WTC11 (cell line): ENCODE results near the gene NBEA. TPM values are rescaled to one million over a fixed set of nuclear protein-coding genes. Genes with fewer than 3 reads are reported as not detected.

Experiments
- ATAC-seq: fragments of 200-7000 bp; cut with Tn5 transposase; 2 replicates; pipeline ENCODE4 v1.10.0; 2021; ENCODE audit warnings: mild to moderate bottlenecking, moderate library complexity
- CTCF ChIA-PET: fragments of 300-600 bp; sonication (Branson Sonifier 250); formaldehyde crosslinking; loops from one replicate; lab custom pipeline; 2021; ENCODE audit warnings: antibody characterized with exemption; lab: Charles Lee
- POLR2A ChIA-PET: fragments of 350-600 bp; sonication (Branson Sonifier 250); formaldehyde crosslinking; loops from one replicate; lab custom pipeline; 2021; ENCODE audit warnings: antibody characterized with exemption; lab: Charles Lee
- DNase-seq: peaks from one replicate; pipeline ENCODE4 v3.0.0; 2021; ENCODE audit warnings: low spot score
- H3K27ac Mint-ChIP-seq: 2 replicates; pipeline ENCODE4 v1.8.0; 2021; ENCODE audit warnings: mixed read lengths
- H3K27me3 Mint-ChIP-seq: 2 replicates; pipeline ENCODE4 v1.8.0; 2021; ENCODE audit warnings: low read depth, mild to moderate bottlenecking, moderate library complexity, mixed read lengths
- H3K36me3 Mint-ChIP-seq: 2 replicates; pipeline ENCODE4 v1.8.0; 2021; ENCODE audit warnings: mixed read lengths
- H3K4me1 Mint-ChIP-seq: 2 replicates; pipeline ENCODE4 v1.8.0; 2022; ENCODE audit warnings: mixed read lengths
- H3K4me3 Mint-ChIP-seq: 2 replicates; pipeline ENCODE4 v1.8.0; 2021; ENCODE audit warnings: mild to moderate bottlenecking, moderate library complexity, mixed read lengths
- H3K9me3 Mint-ChIP-seq: 2 replicates; pipeline ENCODE4 v1.8.0; 2021; ENCODE audit warnings: mixed read lengths
- ATF1 ChIP-seq: sonication (generic); formaldehyde crosslinking; IDR thresholded peaks from 2 replicates; pipeline ENCODE4 v1.8.1; 2023; ENCODE audit warnings: mild to moderate bottlenecking, moderate library complexity, missing genetic modification reagents
- ETV6 ChIP-seq: sonication (generic); formaldehyde crosslinking; IDR thresholded peaks from 2 replicates; pipeline ENCODE4 v1.8.1; 2022; ENCODE audit warnings: mild to moderate bottlenecking, missing genetic modification reagents
- FOXK1 ChIP-seq: sonication (generic); formaldehyde crosslinking; IDR thresholded peaks from 2 replicates; pipeline ENCODE4 v1.8.0; 2022; ENCODE audit warnings: mild to moderate bottlenecking, moderate library complexity, missing genetic modification reagents
- GRHL2 ChIP-seq: fragments of 250-450 bp; sonication (Bioruptor Pico); IDR thresholded peaks from 2 replicates; pipeline ENCODE4 v1.8.0; 2022; ENCODE audit warnings: mild to moderate bottlenecking, moderate library complexity; ENCODE audit not compliant: insufficient replicate concordance, severe bottlenecking
- GTF2I ChIP-seq: fragments of 250-450 bp; sonication (Bioruptor Pico); conservative IDR thresholded peaks from 2 replicates; pipeline ENCODE4 v1.4.0; 2021; ENCODE audit warnings: mild to moderate bottlenecking
- HMGA2 ChIP-seq: fragments of 250-450 bp; sonication (Bioruptor Pico); IDR thresholded peaks from 2 replicates; pipeline ENCODE4 v1.4.0; 2021; ENCODE audit warnings: mild to moderate bottlenecking, moderate library complexity
- JUN ChIP-seq: sonication (generic); formaldehyde crosslinking; IDR thresholded peaks from 2 replicates; pipeline ENCODE4 v1.8.0; 2023; ENCODE audit warnings: mild to moderate bottlenecking, missing genetic modification reagents
- KAT7 ChIP-seq: sonication (generic); formaldehyde crosslinking; IDR thresholded peaks from 2 replicates; pipeline ENCODE4 v1.8.1; 2023; ENCODE audit warnings: missing genetic modification reagents, mild to moderate bottlenecking, borderline replicate concordance
- MYBL2 ChIP-seq: sonication (generic); formaldehyde crosslinking; IDR thresholded peaks from 2 replicates; pipeline ENCODE4 v1.8.1; 2023; ENCODE audit warnings: mild to moderate bottlenecking, moderate library complexity, missing genetic modification reagents
- NR3C1 ChIP-seq: sonication (generic); formaldehyde crosslinking; conservative IDR thresholded peaks from 2 replicates; pipeline ENCODE4 v1.8.1; 2023; ENCODE audit warnings: low read depth, mild to moderate bottlenecking, missing genetic modification reagents
- PRRX2 ChIP-seq: fragments of 250-450 bp; sonication (Bioruptor Pico); IDR thresholded peaks from 2 replicates; pipeline ENCODE4 v1.8.0; 2021; ENCODE audit warnings: mild to moderate bottlenecking
- SMAD4 ChIP-seq: sonication (generic); formaldehyde crosslinking; IDR thresholded peaks from 2 replicates; pipeline ENCODE4 v1.8.0; 2022; ENCODE audit warnings: mild to moderate bottlenecking, missing genetic modification reagents
- ZNF138 ChIP-seq: sonication (generic); formaldehyde crosslinking; conservative IDR thresholded peaks from 2 replicates; pipeline ENCODE4 v1.8.1; 2022; ENCODE audit warnings: mild to moderate bottlenecking, moderate library complexity, missing genetic modification reagents
- ZNF396 ChIP-seq: fragments of 250-450 bp; sonication (Bioruptor Pico); IDR thresholded peaks from 2 replicates; pipeline ENCODE4 v1.8.0; 2021; ENCODE audit warnings: mild to moderate bottlenecking, moderate library complexity, borderline replicate concordance
- ZNF416 ChIP-seq: fragments of 250-450 bp; sonication (Bioruptor Pico); IDR thresholded peaks from 2 replicates; pipeline ENCODE4 v1.9.0; 2021; ENCODE audit warnings: mild to moderate bottlenecking, inconsistent platforms
- total RNA-seq: library from RNA; stranded (reverse); gene quantifications from 3 replicates; pipeline ENCODE4 v1.2.3, GENCODE V29; 2021
- TF ChIP-seq, protein P1 (sequence below): sonication (generic); formaldehyde crosslinking; IDR thresholded peaks from 2 replicates; pipeline ENCODE4 v1.8.1; 2022; ENCODE audit warnings: low read depth, missing genetic modification reagents, borderline replicate concordance
- TF ChIP-seq, protein P2 (sequence below): sonication (generic); formaldehyde crosslinking; IDR thresholded peaks from 2 replicates; pipeline ENCODE4 v1.8.0; 2022; ENCODE audit warnings: mild to moderate bottlenecking, missing genetic modification reagents
- TF ChIP-seq, protein P3 (sequence below): sonication (generic); formaldehyde crosslinking; IDR thresholded peaks from 2 replicates; pipeline ENCODE4 v1.8.1; 2022; ENCODE audit warnings: mild to moderate bottlenecking, moderate library complexity, missing genetic modification reagents
- TF ChIP-seq, protein P4 (sequence below): sonication (generic); formaldehyde crosslinking; IDR thresholded peaks from 2 replicates; pipeline ENCODE4 v1.8.1; 2022; ENCODE audit warnings: mild to moderate bottlenecking, missing genetic modification reagents, moderate library complexity, borderline replicate concordance

The NBEA gene
- total RNA-seq, 1 experiment from 2014 or later: 20.9 TPM

DNA sequence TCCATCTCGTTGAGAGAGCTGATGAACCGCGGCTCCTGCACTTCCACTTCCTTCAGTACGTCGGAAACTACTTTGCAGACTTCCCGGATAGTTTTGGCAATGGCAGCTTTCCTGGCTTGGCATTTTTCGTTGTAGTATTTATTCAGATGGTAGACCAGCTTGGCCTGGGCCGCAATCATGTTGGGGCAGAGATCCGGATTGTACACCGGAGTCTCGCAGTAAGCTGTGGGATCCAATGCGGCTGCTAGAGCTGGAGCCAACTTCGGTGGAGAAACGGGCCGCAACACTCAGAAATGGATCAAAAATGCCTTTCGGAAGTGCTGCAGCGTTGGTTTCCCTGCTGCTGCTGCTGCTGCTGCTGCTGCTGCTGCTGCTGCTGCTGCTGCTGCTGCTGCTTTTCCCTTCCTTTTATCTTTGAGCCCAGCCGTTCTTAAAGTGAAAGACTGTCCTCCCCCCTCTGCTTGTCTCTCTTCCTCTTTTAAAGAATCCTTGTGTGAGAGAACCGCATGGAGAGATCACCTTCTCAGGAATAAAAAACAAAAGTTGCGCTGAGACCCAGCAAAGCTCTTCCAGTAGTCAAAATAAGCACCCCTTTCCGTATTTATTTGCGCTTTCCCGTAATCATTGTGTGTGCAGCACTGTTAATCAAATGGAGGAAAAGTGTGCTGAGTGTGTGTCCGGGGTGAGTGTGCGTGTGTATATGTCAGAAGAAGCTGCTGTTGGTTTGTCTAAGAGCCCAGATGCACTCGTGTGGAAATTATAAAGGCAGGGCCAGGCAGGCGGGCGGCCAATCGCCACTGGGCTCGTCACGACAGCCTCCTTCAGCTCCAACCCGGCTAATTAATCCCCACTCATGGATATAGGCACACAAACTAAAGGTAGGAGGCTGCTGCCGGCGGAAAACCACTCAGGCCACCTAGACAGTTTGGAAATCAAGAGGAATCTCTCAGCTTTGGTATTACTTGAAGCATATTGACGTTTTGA is 534.2 kb downstream of the NBEA start, which contains the start of gene MAB21L1 (continued):
- TF ChIP-seq, protein P1, sequence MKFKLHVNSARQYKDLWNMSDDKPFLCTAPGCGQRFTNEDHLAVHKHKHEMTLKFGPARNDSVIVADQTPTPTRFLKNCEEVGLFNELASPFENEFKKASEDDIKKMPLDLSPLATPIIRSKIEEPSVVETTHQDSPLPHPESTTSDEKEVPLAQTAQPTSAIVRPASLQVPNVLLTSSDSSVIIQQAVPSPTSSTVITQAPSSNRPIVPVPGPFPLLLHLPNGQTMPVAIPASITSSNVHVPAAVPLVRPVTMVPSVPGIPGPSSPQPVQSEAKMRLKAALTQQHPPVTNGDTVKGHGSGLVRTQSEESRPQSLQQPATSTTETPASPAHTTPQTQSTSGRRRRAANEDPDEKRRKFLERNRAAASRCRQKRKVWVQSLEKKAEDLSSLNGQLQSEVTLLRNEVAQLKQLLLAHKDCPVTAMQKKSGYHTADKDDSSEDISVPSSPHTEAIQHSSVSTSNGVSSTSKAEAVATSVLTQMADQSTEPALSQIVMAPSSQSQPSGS (CRISPR knock-in tag): no peak

DNA sequence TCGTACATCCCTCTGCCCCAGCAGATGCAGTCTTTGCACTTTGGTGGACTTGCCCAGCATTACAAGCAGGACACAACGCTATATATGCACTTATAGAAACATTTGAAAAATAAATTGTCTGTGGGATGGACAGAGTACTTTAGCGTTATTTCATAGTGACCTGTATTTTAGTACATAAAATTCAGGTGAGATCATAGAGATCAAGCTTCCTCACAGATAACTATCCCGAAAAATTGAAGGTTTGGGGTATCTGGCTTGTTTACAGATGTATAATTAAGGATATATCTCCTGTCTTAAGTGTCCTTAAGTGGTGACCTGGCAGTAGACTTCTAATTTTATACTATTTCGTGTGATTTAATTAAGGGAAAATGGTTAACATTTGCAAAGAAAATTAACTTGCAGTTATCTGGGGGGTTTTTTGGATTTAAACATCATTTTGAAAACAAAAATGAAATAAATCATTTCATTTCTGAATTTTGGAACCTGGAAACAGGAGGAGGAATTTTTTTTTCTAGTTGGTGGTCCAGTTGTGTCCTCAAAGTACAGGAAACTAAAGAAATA is 535.4 kb downstream of the NBEA start:
- CTCF ChIA-PET: no interaction called here
- ATAC-seq (no peak), DNase-seq (no peak)
- Mint-ChIP-seq H3K27me3 (peaks cover 75% of the 10 kb centered on the region), H3K9me3 (no peaks in the 10 kb centered on the region), H3K4me3 (peak overlapping the region; percentile 84), H3K4me1 (peaks cover 52% of the 10 kb centered on the region), H3K36me3 (no peaks in the 10 kb centered on the region), H3K27ac (no peak overlapping the region)
- POLR2A ChIA-PET: no interaction called here
- TF ChIP-seq, protein P2, sequence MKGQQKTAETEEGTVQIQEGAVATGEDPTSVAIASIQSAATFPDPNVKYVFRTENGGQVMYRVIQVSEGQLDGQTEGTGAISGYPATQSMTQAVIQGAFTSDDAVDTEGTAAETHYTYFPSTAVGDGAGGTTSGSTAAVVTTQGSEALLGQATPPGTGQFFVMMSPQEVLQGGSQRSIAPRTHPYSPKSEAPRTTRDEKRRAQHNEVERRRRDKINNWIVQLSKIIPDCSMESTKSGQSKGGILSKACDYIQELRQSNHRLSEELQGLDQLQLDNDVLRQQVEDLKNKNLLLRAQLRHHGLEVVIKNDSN (CRISPR knock-in tag): no peak
- TF ChIP-seq GTF2I (no peak), ETV6 (CRISPR knock-in tag) (no peak)

DNA sequence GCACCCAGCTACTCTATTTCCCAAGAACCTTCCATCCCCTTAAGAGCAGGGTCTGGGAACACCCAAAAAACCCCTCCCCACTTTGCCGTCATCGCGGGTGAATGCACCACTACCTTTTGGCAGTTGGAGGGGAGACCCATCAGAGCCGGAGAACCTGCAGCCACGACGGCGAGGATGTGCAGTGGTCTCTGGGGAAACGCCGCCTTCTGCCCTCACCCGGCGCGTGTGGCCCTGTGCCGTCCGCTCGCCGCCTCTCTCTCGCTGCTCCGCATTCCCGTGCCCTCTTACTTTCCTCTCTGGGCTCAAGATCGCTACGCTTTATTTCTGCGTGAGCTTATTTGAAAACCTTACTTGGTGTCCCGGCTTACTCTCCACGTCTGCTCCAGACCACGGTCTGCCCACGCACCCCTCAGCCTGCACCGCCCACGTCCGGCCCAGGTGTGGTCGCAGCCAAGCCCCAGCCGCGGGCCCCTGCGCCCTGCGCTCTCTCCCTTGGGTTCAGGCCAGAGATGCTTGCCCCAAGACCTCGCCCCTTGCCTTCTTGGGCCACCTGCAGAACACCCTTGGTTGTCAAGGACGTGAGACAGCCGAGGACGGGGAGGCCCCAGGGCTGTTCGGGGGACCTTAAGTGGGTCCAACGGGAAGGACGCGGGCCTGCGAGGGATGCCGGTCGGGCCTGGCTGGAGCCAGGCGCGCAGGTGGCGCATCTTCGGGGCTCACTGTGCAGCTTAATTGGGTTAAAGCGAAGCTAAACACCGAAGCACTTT is 536.4 kb downstream of the NBEA start:
- CTCF ChIA-PET: no interaction called here
- no peaks in the 10 kb centered on the region for H3K9me3 Mint-ChIP-seq
- ATAC-seq: peak; percentile 51

DNA sequence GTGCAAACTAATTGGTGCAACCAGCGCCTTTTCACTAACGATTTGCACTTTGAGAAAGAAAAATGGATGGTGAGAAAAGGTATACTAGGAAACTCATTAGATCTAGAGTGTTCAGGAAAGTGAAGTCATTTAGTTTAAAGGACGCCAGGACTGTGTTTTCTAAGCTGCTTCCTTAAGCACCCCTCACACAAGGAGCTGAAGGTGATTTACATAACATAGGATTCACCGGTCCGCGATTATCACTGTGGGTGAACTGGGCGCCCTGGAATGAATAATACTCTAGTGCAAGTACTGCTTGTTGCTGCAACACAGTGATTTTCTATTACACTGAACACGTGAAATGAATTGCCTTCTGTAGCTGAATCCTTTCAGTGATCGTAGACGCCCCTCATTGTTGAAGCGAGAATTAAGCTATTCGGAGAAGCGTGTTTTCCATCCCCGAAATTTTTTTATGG is 537.0 kb downstream of the NBEA start:
- no peak for TF ChIP-seq NR3C1 (CRISPR knock-in tag)
- TF ChIP-seq ATF1 (CRISPR knock-in tag): no peak
- TF ChIP-seq, protein P3, sequence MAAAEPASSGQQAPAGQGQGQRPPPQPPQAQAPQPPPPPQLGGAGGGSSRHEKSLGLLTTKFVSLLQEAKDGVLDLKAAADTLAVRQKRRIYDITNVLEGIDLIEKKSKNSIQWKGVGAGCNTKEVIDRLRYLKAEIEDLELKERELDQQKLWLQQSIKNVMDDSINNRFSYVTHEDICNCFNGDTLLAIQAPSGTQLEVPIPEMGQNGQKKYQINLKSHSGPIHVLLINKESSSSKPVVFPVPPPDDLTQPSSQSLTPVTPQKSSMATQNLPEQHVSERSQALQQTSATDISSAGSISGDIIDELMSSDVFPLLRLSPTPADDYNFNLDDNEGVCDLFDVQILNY (CRISPR knock-in tag): no peak
- no peak for TF ChIP-seq GRHL2 (CRISPR knock-in tag)
- no peak for TF ChIP-seq ZNF138
- no peak for TF ChIP-seq PRRX2
- TF ChIP-seq HMGA2 (CRISPR knock-in tag): no peak
- no peak for TF ChIP-seq FOXK1 (CRISPR knock-in tag)
- TF ChIP-seq, protein P4, sequence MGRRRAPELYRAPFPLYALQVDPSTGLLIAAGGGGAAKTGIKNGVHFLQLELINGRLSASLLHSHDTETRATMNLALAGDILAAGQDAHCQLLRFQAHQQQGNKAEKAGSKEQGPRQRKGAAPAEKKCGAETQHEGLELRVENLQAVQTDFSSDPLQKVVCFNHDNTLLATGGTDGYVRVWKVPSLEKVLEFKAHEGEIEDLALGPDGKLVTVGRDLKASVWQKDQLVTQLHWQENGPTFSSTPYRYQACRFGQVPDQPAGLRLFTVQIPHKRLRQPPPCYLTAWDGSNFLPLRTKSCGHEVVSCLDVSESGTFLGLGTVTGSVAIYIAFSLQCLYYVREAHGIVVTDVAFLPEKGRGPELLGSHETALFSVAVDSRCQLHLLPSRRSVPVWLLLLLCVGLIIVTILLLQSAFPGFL (CRISPR knock-in tag): no peak
- TF ChIP-seq ZNF416 (CRISPR knock-in tag): no peak
- TF ChIP-seq JUN: no peak
- TF ChIP-seq ZNF396: no peak
- TF ChIP-seq MYBL2 (CRISPR knock-in tag): no peak
- TF ChIP-seq SMAD4: no peak
- Mint-ChIP-seq H3K9me3 (no peaks in the 10 kb centered on the region), H3K27ac (no peak overlapping the region), H3K4me1 (peaks cover 51% of the 10 kb centered on the region), H3K4me3 (peak overlapping the region; percentile 73), H3K36me3 (no peaks in the 10 kb centered on the region), H3K27me3 (peaks cover 59% of the 10 kb centered on the region)
- POLR2A ChIA-PET: no interaction called here
- no peak for DNase-seq
- CTCF ChIA-PET: no interaction called here
- ATAC-seq: peak; percentile 52

More for the DNA sequence above, 536.4 kb downstream of the NBEA start:
- peaks cover 51% of the 10 kb centered on the region for H3K4me1 Mint-ChIP-seq
- no peaks in the 10 kb centered on the region for H3K36me3 Mint-ChIP-seq
- H3K27me3 Mint-ChIP-seq: peaks cover 65% of the 10 kb centered on the region
- DNase-seq: peak; percentile 52
- POLR2A ChIA-PET: no interaction called here
- peak; percentile 79; the same call in 1 of the 2 replicates for TF ChIP-seq KAT7 (CRISPR knock-in tag)
- TF ChIP-seq NR3C1 (CRISPR knock-in tag): no peak
- H3K4me3 Mint-ChIP-seq: peak overlapping the region; percentile 73
- no peak overlapping the region for H3K27ac Mint-ChIP-seq
